Limb (tissue), 2 donors: Measurements from ENCODE around the gene TNIK.
"Not testable (repeated sequence)": the region's sequence is repeated elsewhere in the genome, so short reads cannot be mapped to it uniquely, and the experiment has no call there.

Experiments used
- DNase-seq, 2 donors: peaks; one replicate each; pipeline ENCODE4 v3.0.0-alpha.2; 2016; ENCODE audit errors: extremely low spot score in 2 of 2

TNIK gene

DNA sequence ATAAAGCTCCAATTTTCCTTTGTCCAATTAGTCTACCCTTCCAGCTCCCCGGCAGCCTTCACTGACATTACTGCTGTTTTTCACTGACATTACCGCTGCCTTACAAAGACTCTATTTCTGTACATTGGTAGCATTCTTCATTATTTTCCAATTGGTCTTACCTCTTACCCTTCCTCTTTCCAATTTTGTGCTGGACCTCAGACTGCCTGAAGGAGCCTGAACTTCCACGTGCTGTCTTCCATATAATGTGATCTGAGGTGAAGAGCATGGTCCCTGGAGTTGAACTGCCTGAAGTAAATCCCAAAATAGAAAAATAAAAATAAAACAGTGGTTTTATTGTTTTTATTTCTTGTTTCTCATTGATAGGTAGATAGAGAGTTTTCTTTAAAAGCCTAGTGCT, 9.2 kb upstream of the TNIK start:
- DNase-seq = no peak

DNA sequence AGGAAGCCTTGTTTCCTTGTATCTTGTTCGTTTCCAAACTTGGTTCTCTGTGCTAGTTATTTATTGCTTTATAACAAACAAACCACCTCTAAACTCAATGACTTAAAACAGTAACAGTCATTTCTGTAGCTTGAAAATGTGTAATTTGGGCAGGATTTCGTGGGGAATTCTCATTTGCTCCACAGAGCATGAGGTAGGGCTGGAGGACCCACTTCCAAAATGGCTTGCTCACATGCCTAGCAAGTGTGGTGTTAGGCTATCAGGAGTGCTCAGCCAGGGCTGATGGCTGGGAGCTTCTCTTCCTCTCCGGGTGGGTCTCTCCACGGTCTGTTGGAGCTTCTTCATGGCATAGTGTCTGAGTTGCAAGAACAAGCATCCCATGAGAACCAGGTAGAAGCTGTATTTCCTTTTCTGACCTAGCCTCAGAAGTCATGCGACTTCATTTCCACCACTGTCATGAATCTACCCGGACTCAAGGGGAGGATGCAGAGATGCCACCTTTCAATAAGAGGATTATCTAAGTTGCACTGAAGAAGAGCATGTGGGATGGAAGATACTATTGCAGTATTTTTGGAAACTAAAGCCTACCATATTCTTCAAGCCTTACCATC, 8.2 kb upstream of the TNIK start:
- no peak for DNase-seq

DNA sequence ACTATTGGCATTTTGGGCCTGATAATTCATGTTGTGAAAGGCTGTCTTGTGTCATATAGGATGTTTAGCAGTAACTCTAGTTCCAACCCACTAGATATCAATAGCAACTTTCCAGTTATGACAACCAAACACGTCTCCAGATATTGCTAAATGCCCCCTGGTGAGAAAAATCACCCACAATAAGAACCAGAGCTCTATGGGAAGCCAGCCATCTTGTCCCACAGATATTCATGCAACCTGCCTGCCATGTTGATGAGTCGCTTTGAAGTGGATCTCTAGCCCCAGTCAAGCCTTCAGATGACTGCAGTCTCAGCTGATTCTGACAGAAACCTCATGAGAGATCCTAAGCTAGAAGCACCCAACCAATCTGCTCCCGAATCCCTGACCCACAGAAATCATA, 5.6 kb upstream of the TNIK start:
- no peak for DNase-seq

DNA sequence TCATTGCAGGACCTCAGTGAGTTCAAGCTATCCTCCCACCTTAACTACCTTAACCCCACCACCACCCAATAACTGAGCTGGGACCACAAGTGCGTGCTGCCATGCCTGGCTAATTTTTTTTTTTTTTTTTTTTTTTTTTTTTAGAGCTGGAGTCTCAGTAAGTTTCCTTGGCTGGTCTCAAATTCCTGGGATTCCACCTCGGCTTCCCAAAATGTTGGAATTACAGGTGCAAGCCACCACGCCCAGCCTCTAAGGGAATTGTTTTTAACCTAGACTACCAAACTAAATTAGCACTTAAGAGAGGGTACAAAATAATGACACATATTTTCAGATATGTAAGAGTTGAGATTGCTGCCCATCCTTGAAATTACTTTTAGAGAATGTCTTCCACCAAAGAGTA, 4.3 kb upstream of the TNIK start:
- DNase-seq = no peak

DNA sequence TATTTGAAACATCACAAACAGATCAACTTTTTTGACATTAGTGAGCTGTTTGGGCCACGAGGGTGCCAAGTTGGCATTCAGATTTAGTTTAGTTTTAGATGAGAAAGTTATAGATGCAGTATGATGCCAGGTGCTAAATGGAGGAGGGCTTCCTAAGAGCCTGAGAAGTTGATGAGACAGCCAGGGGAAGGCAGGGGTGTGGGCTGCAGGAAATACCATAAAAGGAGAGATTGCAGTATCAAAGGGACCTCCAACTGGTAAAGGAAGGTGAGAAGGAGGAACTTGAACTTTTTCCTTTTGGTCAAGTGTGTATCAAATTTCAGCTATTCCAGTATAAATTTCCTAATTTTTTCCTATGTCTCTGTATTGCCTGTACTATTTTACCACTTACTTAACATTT, 2.0 kb upstream of the TNIK start:
- no peak for DNase-seq

DNA sequence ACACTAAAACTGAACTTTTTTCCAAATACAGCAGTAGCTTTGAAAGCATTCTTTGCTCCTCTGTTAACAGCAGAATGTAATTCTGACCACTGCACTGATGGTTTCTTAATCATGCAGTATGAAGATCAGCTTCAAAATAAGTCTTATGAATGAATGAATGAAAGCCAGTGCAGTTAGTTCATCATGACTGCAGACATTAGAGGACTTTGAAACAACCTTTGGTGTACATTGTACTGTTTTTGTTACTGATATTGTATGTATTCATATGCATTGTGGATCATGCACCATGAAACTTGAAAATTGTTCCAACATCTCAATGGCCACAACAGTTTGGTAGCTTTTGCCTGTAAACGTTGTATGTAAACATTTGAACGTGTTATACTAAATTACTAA, 1.3 kb upstream of the TNIK start:
- DNase-seq = no peak

DNA sequence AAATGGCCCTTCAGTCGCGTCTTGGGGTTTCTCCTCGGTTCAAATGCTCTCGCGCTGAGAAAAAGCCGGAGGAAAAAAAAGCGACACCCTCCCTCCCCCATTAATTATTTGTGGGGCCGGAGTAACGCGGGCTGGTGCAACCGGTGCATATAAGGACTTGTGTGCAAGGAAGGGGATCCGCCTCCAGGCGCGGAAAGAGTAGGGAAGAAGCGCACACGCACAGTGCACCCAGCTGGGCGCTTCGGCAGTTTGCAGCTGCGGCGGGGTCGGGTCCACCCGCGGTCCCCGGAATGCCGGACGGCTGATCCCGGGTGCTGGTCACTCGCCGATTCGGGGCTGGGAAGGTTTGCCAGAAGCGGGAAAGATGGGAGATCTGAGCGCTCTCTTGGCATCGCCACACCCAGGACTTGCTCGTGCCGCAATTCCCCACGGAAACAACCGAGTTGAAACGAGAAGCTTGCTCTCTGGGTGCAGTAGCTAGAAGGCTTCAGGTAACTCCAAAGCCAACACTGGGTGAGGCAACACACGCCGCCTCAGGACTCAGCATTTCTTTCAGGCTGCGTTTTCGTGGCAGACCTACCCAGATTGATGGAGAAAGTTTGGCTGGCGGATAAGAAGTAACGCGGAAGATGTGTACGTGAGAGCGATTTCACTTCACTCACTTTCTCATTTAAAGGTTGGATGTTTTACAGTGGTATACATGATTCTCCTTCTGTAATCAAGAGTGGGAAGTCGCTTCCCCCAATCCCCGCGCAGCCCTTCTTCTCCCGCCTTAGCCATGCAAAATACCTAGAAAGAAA, 720 bp upstream of the TNIK start:
- peak; percentile 31 to 71 for DNase-seq

DNA sequence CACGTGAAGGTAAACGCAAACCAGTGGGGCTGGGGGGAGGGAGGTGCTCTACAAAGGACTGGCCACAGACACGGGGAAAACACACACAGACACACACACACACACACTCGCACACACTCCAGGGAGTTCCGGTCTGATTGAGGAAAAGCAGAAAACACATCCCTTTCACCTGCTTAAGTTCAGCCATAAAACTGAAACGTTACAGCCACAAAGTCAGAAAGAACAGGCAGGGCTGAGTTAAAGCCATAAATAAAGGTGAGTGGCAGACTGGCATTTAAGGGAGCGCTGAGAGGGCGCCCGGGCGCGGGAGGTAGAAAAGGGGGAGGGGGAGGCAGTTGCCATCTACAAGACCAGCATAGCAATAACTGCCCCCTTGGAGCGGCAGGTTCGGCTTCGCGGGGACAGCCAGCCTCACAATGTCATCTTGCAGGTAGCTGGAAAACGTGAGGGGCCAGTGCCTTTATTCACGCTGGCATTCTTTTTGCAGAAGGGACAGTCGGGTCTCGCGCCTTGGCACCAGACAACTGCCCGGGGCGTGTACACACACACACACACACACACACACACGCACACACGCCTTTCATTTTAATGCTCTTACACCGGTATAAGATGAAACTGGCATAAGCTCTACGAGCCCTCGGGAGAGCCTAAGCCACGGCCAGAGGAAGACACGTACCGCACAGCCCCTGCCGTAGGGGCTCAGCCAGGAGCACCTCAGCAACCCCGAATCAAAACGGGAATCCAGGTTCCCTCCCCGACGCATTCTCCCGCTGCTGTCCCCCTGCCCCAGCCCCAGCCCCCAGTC, 866 bp downstream of the TNIK start:
- DNase-seq = peak in 1 of 2 donors; percentile 71

DNA sequence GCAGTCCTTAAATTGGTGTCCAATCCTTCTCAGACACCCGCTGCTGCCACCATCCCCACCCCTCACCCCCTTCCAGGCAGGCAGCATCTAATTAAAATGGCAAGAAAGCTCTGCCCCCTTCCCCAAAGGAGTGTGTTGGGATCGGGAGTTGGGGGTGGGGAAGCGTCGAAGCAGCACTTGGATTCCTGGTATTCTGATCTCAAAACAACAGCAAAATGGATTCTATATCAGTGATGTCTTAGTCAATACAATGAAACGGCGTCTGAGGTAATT, 1.4 kb downstream of the TNIK start:
- peak in 1 of 2 donors; percentile 66 for DNase-seq

DNA sequence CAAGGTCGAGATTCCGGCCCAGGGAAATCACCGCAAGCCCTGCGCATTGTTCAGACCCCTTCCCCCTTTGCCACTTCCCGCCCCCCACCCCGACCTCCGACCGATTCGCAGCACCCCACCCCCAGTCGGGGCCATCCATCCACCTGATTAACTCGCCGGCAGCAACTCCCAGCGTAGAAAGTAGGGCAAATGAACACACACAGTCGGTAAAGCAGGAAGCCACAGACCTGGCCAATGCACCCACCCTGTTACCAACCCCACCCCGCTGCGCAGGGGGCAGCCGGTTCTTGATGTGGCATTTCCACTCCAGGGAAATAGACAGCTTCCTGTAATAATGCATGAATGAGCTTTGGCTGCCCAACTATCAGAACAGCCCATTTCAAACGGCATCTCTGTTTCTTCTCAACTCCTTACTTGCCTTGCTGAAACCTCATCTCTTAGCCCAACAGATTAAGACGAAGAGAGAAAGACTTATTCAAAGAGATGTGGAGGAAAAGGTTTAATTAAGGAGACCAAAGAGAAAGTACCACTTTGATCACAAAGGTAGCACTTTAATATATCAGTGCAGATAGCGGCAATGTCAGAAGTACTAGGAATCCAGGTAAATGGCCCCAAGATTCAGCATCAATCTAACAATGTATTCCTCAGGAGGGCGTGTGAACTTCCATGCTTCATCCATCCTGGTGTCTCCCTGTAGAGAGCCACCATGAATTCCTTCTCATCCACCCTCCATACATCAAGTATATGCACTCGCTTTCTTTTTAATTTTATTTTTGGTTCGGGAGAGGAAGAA, 1.9 kb downstream of the TNIK start:
- DNase-seq = peak in 1 of 2 donors; percentile 43

DNA sequence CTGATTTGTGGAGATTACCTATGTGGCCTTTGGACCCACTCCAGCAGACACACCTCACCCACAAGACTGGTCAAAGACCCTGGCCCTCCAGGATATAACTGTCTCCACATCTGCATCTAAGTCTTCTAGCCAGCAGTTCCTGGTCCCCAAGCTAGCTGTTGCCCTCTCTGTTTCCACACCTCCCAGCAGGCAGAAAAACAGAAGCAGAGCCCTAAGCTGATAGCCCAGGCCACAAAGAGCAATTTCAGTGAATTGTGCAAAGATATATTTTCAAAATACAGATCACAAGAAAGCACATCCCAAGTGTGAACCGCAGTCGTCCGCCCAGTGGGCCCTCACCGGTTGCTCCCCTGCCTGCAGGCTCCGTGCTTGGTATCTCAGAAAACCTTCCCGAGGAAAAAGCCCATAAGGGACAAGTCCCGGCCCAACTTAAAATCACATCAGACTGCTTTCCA, 2.6 kb downstream of the TNIK start:
- no peak for DNase-seq

DNA sequence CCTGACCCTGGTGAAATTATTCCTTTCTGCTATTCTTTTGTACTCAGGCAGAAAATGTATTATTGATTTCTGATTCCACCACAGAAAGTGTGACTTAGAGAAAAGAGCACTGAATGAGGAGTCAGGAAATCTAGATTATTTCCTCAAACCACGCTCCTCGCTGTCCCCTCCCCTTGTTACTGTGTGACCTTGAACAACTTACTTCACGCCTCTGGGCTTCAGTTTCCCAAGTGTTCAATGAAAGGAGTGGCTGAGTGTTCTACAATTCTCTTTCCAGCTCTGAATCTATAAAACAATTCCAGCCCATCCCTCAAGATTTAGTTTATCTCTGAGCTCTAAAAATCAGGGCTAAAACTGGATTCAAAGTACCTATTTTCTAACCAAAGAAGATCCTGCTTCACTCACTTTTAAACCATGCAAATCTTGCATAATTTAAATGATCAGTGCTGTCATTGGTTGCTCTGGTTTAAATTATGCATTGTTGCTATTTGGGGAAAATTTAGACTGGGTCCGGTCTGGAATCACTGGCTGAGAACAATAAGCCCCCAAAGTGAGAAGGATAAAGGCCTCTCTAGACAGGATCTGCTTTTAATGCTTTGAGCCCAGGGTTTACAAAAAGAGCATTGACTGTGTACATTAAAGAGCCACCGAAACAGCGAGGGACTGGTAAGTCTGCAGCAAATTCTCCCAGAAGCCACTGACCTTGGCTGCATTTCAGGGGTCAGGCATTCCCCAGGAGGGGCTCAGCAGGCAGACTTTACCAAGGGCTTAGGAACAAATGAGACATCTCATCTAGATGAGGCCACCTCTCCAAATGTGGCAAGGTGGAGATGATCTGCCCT, 3.2 kb downstream of the TNIK start:
- peak in 1 of 2 donors; percentile 35 for DNase-seq

DNA sequence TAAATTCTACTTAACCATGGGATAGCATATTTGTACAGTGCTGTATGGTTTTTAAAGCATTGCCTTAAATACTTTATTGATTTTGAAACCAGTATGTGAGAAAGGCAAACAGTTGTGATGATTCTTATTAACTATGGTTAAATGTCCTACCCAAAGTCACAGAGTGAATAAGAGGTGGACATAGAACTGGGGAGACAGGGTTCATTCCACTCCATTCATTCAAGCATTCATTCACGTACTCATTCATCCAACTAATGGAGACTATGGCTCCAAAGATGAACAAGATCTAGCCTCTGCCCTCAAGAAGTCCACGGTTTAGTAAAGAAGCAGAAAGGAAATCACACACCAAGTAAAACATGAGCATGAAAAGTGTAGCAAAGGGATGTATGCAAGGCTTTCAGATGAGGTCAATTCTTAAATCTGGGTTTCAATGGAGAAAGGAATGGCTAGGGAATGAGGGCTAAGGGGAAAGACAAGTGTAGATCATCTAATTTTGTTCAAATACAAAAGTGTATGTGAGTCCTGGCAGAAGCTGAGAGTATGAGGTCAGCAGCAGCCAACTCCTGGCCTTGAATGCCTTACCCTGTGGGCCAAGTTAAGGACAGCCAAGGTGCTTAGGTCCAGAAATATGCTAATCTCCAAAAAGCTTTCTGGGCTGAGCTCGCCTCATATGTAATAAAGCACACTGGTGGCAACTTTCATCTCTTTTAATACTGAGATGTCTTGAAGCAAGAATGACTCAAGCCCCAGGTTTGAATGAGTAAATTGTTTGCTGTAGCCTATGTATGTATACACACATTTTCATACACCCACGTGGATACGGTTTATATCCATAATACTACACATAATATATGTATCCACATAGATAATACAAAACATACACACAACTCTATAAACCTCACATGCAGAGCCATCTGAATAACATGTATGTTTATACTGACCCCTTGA, 4.3 kb downstream of the TNIK start:
- no peak for DNase-seq

DNA sequence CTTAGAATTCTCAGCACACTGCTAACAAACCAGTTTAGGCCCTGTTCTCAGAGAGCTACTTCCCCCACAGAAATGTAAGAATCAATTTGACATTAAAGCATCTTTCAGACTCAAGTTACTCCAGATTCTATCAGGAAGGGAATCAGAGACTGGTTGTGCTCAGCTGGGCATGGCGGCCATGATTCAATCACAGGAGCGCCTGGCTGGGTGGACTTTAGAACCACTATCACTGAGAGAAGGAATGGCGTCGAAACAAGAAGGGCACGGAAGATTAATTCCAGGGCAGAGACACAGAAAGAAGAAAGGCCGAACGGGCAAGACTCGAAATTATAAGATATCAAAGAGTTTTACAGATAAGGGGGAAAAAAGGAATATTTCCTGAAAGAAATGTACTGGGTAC, 6.2 kb downstream of the TNIK start:
- no peak for DNase-seq

DNA sequence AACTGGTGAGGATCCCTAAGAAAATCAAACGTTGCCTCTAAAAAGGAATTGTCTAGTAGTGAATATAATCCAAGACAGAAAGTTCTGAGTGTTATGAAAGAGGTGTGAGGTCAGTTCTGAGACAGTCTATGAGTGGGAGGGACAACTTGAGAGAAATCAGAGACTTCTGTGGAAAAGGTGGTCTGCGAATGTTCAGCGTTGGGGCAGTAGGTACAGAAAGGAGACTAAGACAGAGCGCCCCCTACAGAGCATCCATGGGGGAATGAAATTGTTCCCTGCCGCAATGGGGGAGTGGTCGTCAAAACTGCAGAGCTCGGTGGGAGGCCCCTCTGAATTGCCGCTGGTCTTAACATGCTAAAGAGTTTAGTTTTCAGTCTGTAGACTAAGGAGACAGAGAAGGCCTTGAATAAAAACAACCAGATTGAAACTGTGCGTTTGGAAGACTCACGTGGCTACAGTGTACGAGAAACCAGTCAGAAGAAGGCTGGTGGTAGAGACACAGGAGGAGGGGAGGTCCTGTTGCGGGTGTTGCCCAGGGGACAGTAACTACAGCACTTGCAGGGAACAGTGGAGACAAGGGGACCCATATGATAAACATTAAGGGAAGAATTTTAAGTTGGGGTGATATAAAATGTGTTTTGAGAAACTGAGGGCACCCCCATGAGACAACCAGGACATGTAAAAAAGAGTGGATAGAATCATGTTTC, 6.9 kb downstream of the TNIK start:
- DNase-seq = peak in 1 of 2 donors; percentile 40

DNA sequence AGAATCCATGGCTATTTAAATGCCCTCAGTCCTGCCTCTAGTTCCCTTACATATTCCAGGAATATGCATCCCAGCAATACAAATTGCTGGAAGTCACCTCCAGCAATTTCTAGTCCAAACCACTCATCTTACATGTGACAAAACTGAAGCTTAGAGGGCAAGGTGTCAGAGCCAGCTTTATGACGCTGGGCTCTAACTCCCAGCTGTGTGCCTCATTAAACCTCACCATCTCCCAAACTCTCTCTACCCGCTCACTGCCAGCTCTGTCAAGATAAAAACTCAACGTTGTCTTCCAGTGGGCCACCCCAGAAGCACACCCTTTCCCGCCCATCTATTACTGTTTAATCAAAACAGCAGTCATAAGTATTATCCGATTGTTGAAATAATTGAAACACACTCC, 7.9 kb downstream of the TNIK start:
- DNase-seq = no peak

DNA sequence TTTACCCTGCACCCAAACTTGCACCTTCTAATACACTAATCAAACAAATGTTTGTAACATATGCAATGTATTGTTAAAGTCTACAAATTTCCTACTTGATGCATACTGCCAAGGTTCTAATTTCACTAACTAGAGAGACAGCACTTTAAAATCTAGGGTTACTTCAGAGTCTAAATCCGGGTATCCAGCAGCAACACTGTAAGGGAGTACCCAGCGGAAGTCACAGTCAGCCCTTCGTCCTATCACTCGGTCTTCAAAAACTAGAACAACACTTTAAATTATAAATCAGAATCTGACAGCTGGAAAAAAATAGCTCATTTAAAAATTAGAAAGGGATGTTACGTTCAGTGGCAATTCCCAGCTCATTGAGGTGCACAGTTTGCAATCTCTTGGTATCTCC, 8.3 kb downstream of the TNIK start:
- DNase-seq = no peak

DNA sequence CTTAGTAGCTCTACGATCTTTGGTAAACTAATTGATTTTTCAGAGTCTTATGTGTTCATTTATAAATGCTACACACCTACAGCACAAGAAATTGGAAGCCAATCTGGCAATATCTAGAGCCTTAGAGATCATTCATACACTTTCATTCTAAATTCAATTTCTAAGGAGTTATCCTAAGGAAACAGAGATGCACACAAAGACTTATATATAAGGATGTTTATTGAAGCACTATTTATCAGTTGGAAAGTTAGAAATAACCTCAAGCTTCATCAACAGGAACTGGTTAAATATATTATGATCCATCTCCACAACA, 12.7 kb downstream of the TNIK start:
- not testable (repeated sequence) for DNase-seq
